Adrenal gland (tissue), 5 donors: Measurements from ENCODE around the gene PLXNA4.

ENCODE experiments used
- CTCF ChIP-seq, 6 experiments: fragments of 450-650 bp in 4 of 6; fragments of 200-600 bp in 2 of 6; sonication (generic) in 1 of 6; IDR thresholded peaks; 1 replicate in 5 of 6; 2 replicates in 1 of 6; pipeline versions ENCODE4 v1.5.1 to v1.8.0; 2016 to 2021; ENCODE audit warnings: antibody characterized with exemption in 6 of 6, mild to moderate bottlenecking in 2 of 6, moderate library complexity in 1 of 6
- POLR2A ChIP-seq, 2 donors: fragments of 450-650 bp; IDR thresholded peaks; one replicate each; pipeline ENCODE4 v1.6.1; 2017; ENCODE audit warnings: antibody characterized with exemption in 2 of 2, mild to moderate bottlenecking in 2 of 2, moderate library complexity in 1 of 2
- donor health status: DM: no; HTN: no; CAD: no.

- TF ChIP-seq POLR2A (IDR thresholded peaks at IDR 0.05): no peak
- no peak for TF ChIP-seq CTCF (IDR thresholded peaks at IDR 0.05)
Observed at GRCh38 chr7:132110692-132111091, 465.6 kb downstream of the PLXNA4 start.
